Measurements from ENCODE around the gene LSP1.
A peak's percentile ranks its signal among the peaks of the same experiment; 100 is the strongest.

- TF ChIP-seq, protein P1, sequence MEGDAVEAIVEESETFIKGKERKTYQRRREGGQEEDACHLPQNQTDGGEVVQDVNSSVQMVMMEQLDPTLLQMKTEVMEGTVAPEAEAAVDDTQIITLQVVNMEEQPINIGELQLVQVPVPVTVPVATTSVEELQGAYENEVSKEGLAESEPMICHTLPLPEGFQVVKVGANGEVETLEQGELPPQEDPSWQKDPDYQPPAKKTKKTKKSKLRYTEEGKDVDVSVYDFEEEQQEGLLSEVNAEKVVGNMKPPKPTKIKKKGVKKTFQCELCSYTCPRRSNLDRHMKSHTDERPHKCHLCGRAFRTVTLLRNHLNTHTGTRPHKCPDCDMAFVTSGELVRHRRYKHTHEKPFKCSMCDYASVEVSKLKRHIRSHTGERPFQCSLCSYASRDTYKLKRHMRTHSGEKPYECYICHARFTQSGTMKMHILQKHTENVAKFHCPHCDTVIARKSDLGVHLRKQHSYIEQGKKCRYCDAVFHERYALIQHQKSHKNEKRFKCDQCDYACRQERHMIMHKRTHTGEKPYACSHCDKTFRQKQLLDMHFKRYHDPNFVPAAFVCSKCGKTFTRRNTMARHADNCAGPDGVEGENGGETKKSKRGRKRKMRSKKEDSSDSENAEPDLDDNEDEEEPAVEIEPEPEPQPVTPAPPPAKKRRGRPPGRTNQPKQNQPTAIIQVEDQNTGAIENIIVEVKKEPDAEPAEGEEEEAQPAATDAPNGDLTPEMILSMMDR (IDR thresholded peaks at IDR 0.05; ENCODE audit: low read depth, low read length), result peak; percentile 82
- TF ChIP-seq POLR2A (IDR thresholded peaks at IDR 0.05; ENCODE audit: extremely low read depth, insufficient read length) (no peak), MYC (IDR thresholded peaks at IDR 0.05; ENCODE audit: low read depth, low read length) (no peak; the same call in 1 of the 2 replicates)
Measured at GRCh38 chr11:1832211-1832919, 20.5 kb upstream of the LSP1 start.

Data from NB4 (cell line).